ENCODE results near the gene HTR2C.
"Not testable (repeated sequence)": the region's sequence is repeated elsewhere in the genome, so short reads cannot be mapped to it uniquely, and the experiment has no call there.

HTR2C gene

GRCh38 chrX:114932550-114932949, 348.7 kb downstream of the HTR2C start:
- Histone ChIP-seq H4K20me1 (ENCODE audit: insufficient read depth, low read length) (no peaks in the 10 kb centered on the region), H2AFZ (ENCODE audit: low read depth, low read length) (no peak overlapping the region), H3K9me3 (ENCODE audit: insufficient read depth, low read length) (no peaks in the 10 kb centered on the region), H3K9ac (ENCODE audit: low read length) (no peak overlapping the region), H3K27me3 (ENCODE audit: low read depth, low read length) (no peaks in the 10 kb centered on the region), H3K4me2 (ENCODE audit: low read length) (no peak overlapping the region), H3K36me3 (replicated peaks; ENCODE audit: low read depth, low read length) (no peaks in the 10 kb centered on the region), H3K27ac (ENCODE audit: low read length) (no peak overlapping the region), H3K4me3 (ENCODE audit: low read length) (no peak overlapping the region), H3K4me1 (ENCODE audit: low read length) (no peaks in the 10 kb centered on the region), H3K79me2 (ENCODE audit: low read length) (no peaks in the 10 kb centered on the region)
- TF ChIP-seq CTCF (IDR thresholded peaks at IDR 0.05; ENCODE audit: low read depth, low read length) (no peak), EZH2phosphoT487 (IDR thresholded peaks at IDR 0.05; ENCODE audit: low read depth) (no peak)

- H3K4me1 ChIP-seq (ENCODE audit: low read length); H3K9me3 ChIP-seq (ENCODE audit: insufficient read depth, low read length); H3K27me3 ChIP-seq (ENCODE audit: low read depth, low read length); H3K36me3 ChIP-seq (replicated peaks; ENCODE audit: low read depth, low read length); H2AFZ ChIP-seq (ENCODE audit: low read depth, low read length); H3K27ac ChIP-seq (ENCODE audit: low read length); H3K4me2 ChIP-seq (ENCODE audit: low read length); H3K79me2 ChIP-seq (ENCODE audit: low read length); H3K4me3 ChIP-seq (ENCODE audit: low read length); H4K20me1 ChIP-seq (ENCODE audit: insufficient read depth, low read length); H3K9ac ChIP-seq (ENCODE audit: low read length): not testable (repeated sequence)
These were observed 349.4 kb downstream of the HTR2C start for GRCh38 chrX:114933291-114933690.

GRCh38 chrX:114937090-114937489, 353.2 kb downstream of the HTR2C start:
- H3K27ac ChIP-seq (ENCODE audit: low read length); H2AFZ ChIP-seq (ENCODE audit: low read depth, low read length); H3K79me2 ChIP-seq (ENCODE audit: low read length); H4K20me1 ChIP-seq (ENCODE audit: insufficient read depth, low read length); H3K4me3 ChIP-seq (ENCODE audit: low read length); H3K9ac ChIP-seq (ENCODE audit: low read length); H3K4me1 ChIP-seq (ENCODE audit: low read length); H3K36me3 ChIP-seq (replicated peaks; ENCODE audit: low read depth, low read length); H3K9me3 ChIP-seq (ENCODE audit: insufficient read depth, low read length); H3K4me2 ChIP-seq (ENCODE audit: low read length); H3K27me3 ChIP-seq (ENCODE audit: low read depth, low read length): not testable (repeated sequence)

GRCh38 chrX:114952696-114953095, 368.8 kb downstream of the HTR2C start:
- Histone ChIP-seq H3K27ac (ENCODE audit: low read length) (no peak overlapping the region), H2AFZ (ENCODE audit: low read depth, low read length) (no peak overlapping the region), H3K4me3 (ENCODE audit: low read length) (no peak overlapping the region), H3K4me2 (ENCODE audit: low read length) (no peak overlapping the region), H3K79me2 (ENCODE audit: low read length) (no peaks in the 10 kb centered on the region), H3K4me1 (ENCODE audit: low read length) (no peaks in the 10 kb centered on the region), H3K9me3 (ENCODE audit: insufficient read depth, low read length) (no peaks in the 10 kb centered on the region), H4K20me1 (ENCODE audit: insufficient read depth, low read length) (no peaks in the 10 kb centered on the region), H3K9ac (ENCODE audit: low read length) (no peak overlapping the region), H3K36me3 (replicated peaks; ENCODE audit: low read depth, low read length) (no peaks in the 10 kb centered on the region), H3K27me3 (ENCODE audit: low read depth, low read length) (no peaks in the 10 kb centered on the region)
- TF ChIP-seq CTCF (IDR thresholded peaks at IDR 0.05; ENCODE audit: low read depth, low read length): no peak
- no peak for TF ChIP-seq EZH2phosphoT487 (IDR thresholded peaks at IDR 0.05; ENCODE audit: low read depth)

Measured in OCI-LY3 (cell line).